ENCODE data around the gene GNB1.
A peak's percentile ranks its signal among the peaks of the same experiment; 100 is the strongest.

Gene GNB1

DNA sequence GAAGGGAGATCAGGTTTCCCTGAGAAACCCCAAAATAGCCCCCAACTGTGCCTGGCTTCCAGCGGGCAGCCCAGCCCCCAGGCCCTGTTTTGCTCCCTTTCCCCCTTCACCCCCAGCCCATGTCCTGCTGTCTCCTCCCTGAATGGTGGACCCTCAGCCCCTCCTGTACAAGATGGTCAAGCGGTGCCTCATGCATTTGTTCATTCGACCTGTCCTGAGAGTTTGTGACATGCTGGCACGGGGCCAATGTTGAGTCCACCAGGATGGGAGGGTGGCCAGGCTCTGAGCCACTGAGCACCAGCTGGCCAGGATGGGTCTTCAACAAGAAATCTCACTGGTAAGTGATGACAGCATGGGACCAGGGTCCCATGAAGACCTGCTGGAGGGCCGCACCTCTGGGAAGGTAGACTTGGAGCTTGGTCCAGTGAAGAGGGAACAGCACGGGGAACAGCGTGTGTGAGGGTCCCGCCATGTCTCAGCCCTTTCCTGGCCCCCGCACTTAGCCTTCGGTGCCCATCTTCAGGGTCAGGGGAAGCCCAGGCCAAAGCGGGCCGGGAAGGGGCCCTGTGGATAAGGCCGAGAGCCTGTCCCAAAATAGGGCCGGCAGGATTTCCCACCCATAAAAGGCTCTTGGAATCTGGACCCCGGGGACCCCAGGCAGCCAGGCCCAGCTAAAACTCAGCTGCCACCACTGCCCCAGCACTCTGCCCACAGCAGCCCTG, 24.2 kb upstream of the GNB1 start, which contains the start of gene CALML6:
TSS of gene CALML6 (plus strand) at position 290 of the 722 bp plus-strand sequence. CDS start at position 311, 21 bp downstream.
- no peak within 1 kb of the TSS for H3K4me3 ChIP-seq (ENCODE audit: low read depth in 1 of 2, low read length in 2 of 2)
- peaks cover 0 to 10% of the 10 kb centered on the region in 2 donors for H3K4me1 ChIP-seq (ENCODE audit: control insufficient read depth in 1 of 2, insufficient read depth in 2 of 2, low read length in 2 of 2)
- H3K9me3 ChIP-seq (ENCODE audit: control insufficient read depth in 1 of 2, low read length in 2 of 2) = no peaks in the 10 kb centered on the region
- H3K27me3 ChIP-seq (ENCODE audit: low read depth, low read length) = no peaks in the 10 kb centered on the region
- H3K36me3 ChIP-seq (ENCODE audit: control insufficient read depth in 1 of 2, insufficient read depth in 2 of 2, low read length in 2 of 2) = no peaks in the 10 kb centered on the region
- no peak within 1 kb of the TSS for H3K27ac ChIP-seq (ENCODE audit: low read length)

DNA sequence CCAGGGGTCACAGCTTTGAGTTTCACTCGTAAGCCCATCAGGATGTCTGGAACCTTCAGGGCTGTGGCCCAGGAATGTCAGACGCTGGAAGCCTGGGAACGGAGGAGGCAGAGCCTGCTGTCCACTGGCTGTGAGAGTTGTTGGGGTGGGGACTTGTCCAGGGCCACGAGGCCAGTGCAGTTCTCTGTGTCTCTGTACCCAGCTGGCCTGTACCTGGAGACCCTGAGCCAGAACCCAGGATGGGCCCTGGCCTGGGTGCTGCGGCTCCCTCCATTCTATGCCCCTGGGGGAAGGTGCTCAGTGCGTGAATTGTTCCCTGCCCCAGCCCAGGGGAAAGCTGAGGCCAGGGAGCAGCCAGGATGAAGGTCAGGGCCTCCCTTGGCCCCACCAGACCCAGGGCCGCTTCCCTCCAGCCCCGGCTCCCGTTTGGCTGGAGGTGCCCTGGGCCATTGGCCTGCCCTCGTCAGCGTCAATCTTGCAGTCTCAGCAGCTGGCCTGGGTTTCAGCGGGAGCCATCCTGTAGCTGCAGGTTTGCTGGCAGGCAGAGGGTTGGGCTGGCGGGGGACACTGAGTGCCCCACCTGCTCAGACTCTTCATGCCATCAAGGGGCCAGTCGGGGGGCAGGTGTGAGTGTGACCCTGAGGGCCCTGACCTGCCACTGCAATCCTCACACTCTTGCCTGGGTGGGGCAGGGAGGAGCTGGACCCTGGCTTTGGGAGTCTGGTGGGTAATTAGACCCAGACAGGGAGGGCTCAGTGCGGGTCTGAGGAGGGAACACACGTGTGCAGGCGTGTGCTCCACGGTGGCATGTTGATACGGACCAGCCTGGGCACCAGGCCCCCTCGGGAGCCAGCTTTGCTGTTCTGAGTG, 23.4 kb upstream of the GNB1 start:
- no peak overlapping the region for H3K27ac ChIP-seq (ENCODE audit: low read length)
- H3K4me3 ChIP-seq (ENCODE audit: low read depth in 1 of 2, low read length in 2 of 2) = no peak overlapping the region
- peaks cover 0 to 10% of the 10 kb centered on the region in 2 donors for H3K4me1 ChIP-seq (ENCODE audit: control insufficient read depth in 1 of 2, insufficient read depth in 2 of 2, low read length in 2 of 2)
- H3K9me3 ChIP-seq (ENCODE audit: control insufficient read depth in 1 of 2, low read length in 2 of 2) = no peaks in the 10 kb centered on the region
- H3K27me3 ChIP-seq (ENCODE audit: low read depth, low read length) = no peaks in the 10 kb centered on the region
- H3K36me3 ChIP-seq (ENCODE audit: control insufficient read depth in 1 of 2, insufficient read depth in 2 of 2, low read length in 2 of 2) = no peaks in the 10 kb centered on the region

DNA sequence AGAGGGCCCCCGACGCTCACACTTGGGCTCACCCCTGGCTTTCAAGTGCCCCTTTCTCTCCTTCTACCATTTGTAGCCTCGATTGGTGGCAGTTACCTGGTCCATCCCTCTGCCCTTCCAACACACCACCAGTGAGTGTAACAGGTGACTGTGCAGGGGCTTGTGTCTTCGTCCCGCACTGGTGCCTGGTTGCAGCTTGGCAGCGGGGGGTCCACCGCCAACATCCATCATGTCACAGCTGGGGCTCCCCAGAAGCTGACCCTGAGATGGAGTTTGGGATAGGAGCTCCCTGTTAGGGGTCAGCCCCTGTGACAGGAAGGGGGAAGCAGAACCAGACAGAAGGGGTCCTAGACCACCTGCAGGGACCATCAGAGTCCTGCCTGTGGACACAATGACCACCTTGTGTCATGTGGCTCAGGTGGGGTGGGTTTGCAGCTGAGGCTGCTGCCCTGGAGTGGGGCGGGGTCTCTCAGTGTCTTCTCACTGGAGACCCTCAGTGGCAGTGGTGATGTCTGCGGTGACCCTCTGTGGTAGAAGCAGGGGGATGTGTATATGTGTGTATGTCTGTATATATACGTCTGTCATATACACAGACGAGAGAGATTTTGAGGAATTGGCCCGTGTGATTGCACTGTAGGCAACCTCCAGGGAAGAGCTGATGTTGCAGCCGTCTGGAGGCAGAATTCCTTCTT, 20.6 kb upstream of the GNB1 start:
- Histone ChIP-seq H3K27me3 (ENCODE audit: low read depth, low read length) (no peaks in the 10 kb centered on the region), H3K27ac (ENCODE audit: low read length) (no peak overlapping the region), H3K4me3 (ENCODE audit: low read depth in 1 of 2, low read length in 2 of 2) (no peak overlapping the region), H3K9me3 (ENCODE audit: control insufficient read depth in 1 of 2, low read length in 2 of 2) (no peaks in the 10 kb centered on the region), H3K4me1 (ENCODE audit: control insufficient read depth in 1 of 2, insufficient read depth in 2 of 2, low read length in 2 of 2) (peaks cover 0 to 12% of the 10 kb centered on the region in 2 donors), H3K36me3 (ENCODE audit: control insufficient read depth in 1 of 2, insufficient read depth in 2 of 2, low read length in 2 of 2) (no peaks in the 10 kb centered on the region)

DNA sequence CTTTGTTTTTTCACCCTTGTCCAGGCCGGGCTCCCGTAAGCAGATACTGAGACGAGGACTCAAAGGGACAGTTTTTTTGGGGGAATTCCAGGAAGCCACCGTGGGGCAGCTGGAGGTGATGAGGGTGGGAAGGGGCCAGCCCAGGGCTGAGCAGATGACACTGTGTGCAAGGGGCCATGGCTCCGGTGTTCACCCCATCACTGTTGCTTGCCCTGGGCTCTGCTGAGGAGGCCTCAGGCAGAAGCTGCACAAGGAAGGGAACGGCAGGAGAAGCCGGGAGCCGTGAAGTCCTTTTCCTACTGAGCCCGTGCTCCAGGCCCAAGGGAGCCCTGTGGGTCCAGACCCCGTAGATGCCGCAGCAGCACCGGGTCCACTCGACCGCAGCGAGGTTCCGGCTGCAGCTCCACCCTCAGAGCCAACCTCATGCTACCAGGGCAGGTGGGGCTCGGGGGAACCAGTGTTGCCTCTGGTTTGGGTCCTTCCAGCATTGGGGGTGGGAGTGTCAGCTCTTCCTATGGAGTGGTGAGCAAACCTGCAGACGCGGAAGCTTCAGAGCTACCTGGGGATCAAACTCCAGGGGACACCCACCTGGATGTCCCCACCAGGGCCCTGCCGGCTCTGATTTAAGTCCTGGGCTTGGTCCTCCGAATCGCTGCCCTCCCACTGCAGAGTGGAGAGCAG, 19.9 kb upstream of the GNB1 start:
- Histone ChIP-seq H3K27ac (ENCODE audit: low read length) (no peak overlapping the region), H3K4me3 (ENCODE audit: low read depth in 1 of 2, low read length in 2 of 2) (no peak overlapping the region), H3K4me1 (ENCODE audit: control insufficient read depth in 1 of 2, insufficient read depth in 2 of 2, low read length in 2 of 2) (peaks cover 0 to 16% of the 10 kb centered on the region in 2 donors), H3K9me3 (ENCODE audit: control insufficient read depth in 1 of 2, low read length in 2 of 2) (no peaks in the 10 kb centered on the region), H3K27me3 (ENCODE audit: low read depth, low read length) (no peaks in the 10 kb centered on the region), H3K36me3 (ENCODE audit: control insufficient read depth in 1 of 2, insufficient read depth in 2 of 2, low read length in 2 of 2) (no peaks in the 10 kb centered on the region)

DNA sequence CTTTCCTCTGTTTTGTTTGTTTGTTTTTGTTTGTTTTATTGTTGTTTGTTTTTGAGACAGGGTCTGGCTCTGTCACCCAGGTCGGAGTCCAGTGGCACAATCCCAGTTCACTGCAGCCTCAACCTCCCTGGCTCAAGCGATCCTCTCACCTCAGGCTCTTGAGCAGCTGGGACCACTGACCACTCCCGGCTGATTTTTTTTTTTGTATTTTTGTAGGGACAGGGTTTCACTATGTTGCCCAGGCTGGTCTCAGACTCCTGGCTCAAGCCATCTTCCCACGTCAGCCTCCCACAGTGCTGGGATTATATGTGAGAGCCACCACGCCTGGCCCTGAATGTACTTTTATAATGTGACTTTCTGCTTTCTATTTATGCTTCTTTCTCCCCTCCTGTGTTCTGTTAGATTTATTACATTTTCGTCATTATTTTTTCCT, 19.2 kb upstream of the GNB1 start:
- Histone ChIP-seq H3K9me3 (ENCODE audit: control insufficient read depth in 1 of 2, low read length in 2 of 2) (no peaks in the 10 kb centered on the region), H3K4me1 (ENCODE audit: control insufficient read depth in 1 of 2, insufficient read depth in 2 of 2, low read length in 2 of 2) (peaks cover 0 to 16% of the 10 kb centered on the region in 2 donors), H3K36me3 (ENCODE audit: control insufficient read depth in 1 of 2, insufficient read depth in 2 of 2, low read length in 2 of 2) (no peaks in the 10 kb centered on the region), H3K4me3 (ENCODE audit: low read depth in 1 of 2, low read length in 2 of 2) (peak overlapping the region in 1 of 2 donors; percentile 55), H3K27ac (ENCODE audit: low read length) (no peak overlapping the region), H3K27me3 (ENCODE audit: low read depth, low read length) (no peaks in the 10 kb centered on the region)

DNA sequence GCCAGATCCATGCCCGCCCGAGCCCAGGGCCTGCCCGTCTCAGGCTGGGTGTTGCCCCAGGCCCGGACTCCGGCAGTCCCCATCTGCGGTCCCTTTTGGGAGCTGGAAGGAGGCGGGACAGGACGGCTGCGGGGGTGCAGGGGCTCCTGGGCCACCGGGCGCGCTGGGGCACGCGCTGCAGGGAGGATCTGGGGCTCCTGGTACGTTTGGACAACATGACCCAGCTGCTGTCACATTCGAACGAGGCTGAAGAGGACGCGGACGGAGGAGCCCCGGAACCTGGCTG, 17.6 kb upstream of the GNB1 start:
- Histone ChIP-seq H3K9me3 (ENCODE audit: control insufficient read depth in 1 of 2, low read length in 2 of 2) (no peaks in the 10 kb centered on the region), H3K27ac (ENCODE audit: low read length) (no peak overlapping the region), H3K4me3 (ENCODE audit: low read depth in 1 of 2, low read length in 2 of 2) (peak overlapping the region; percentile 39 to 73), H3K27me3 (ENCODE audit: low read depth, low read length) (no peaks in the 10 kb centered on the region), H3K4me1 (ENCODE audit: control insufficient read depth in 1 of 2, insufficient read depth in 2 of 2, low read length in 2 of 2) (peaks cover 0 to 16% of the 10 kb centered on the region in 2 donors), H3K36me3 (ENCODE audit: control insufficient read depth in 1 of 2, insufficient read depth in 2 of 2, low read length in 2 of 2) (no peaks in the 10 kb centered on the region)

DNA sequence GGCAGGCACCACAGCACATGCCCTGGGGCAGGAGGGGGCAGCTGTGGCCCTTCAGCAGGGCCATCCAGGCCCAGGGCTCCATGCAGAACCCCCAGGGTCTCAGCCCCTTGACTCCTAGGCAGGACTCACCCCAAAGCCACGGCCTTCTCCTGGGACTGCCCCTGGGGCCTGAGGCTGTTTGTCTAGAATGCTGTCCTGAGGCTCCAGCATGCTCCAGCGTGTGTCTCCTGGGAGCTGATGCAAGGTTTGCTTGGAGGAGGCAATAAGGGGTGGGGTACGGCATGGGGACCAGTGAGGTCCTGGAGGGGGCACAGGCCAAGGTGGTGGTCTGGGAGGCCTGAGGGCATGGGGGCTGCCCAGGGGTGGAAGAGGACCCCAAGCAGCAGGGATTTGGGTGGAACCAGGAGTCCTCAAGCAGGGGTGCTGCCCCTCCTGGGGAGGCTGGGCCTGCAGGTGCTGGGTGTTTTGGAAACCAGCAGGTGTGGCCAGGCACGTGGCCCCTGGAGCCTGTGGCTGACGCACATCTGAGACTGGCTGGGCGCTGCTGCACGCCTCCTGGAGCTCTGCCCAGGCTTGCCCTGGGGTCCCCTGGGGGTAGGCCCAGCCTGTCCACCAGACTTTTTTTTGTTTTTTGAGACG, 16.3 kb upstream of the GNB1 start:
- no peaks in the 10 kb centered on the region for H3K27me3 ChIP-seq (ENCODE audit: low read depth, low read length)
- H3K9me3 ChIP-seq (ENCODE audit: control insufficient read depth in 1 of 2, low read length in 2 of 2) = no peaks in the 10 kb centered on the region
- H3K4me1 ChIP-seq (ENCODE audit: control insufficient read depth in 1 of 2, insufficient read depth in 2 of 2, low read length in 2 of 2) = peaks cover 0 to 16% of the 10 kb centered on the region in 2 donors
- no peak overlapping the region for H3K27ac ChIP-seq (ENCODE audit: low read length)
- H3K4me3 ChIP-seq (ENCODE audit: low read depth in 1 of 2, low read length in 2 of 2) = no peak overlapping the region
- no peaks in the 10 kb centered on the region for H3K36me3 ChIP-seq (ENCODE audit: control insufficient read depth in 1 of 2, insufficient read depth in 2 of 2, low read length in 2 of 2)

DNA sequence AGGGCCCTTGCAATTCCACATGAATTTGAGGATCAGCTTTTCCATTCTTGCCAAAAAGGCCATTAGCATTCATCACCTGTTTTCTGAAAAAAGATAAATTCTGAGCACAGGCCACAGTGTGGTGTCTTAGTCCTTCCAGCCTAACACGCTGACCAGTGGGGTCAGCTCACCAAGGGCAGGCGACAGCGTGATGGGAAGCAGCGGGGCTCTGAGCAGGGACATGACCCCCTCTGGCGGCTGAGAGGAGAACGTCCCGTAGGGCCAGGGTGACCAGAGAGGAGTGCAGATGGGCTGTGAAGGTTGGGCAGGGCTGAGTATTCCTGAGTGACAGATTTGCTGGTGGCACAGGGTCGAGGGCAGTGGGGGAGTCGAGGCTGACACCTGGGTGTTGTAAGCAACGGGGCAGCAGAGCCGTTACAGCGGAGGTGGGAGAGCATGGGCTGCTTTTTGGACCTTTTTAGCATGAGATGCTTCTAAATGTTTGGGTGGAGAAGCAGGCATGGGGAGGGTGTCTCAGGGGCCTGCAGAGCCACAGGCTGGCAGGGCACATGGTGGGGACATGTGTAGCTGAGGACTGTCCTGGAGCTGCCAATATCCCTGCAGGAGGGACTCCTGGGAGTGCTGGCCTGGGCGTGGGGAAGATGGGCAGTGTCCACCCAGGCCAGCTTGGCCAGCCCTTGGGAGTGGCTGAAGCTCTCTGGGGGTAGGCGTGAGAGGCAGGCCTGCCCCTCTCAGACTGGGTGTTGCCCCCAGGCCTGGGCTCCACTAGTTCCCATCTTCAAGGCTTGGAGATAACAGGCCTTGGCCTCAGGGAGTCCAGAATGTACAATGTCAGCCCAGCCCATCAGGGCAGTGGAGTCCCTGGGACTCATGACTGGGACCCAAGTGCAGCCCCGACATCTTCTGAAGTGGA, 15.6 kb upstream of the GNB1 start:
- H3K4me1 ChIP-seq (ENCODE audit: control insufficient read depth in 1 of 2, insufficient read depth in 2 of 2, low read length in 2 of 2) = peaks cover 0 to 16% of the 10 kb centered on the region in 2 donors
- no peaks in the 10 kb centered on the region for H3K9me3 ChIP-seq (ENCODE audit: control insufficient read depth in 1 of 2, low read length in 2 of 2)
- no peaks in the 10 kb centered on the region for H3K27me3 ChIP-seq (ENCODE audit: low read depth, low read length)
- H3K27ac ChIP-seq (ENCODE audit: low read length) = no peak overlapping the region
- H3K36me3 ChIP-seq (ENCODE audit: control insufficient read depth in 1 of 2, insufficient read depth in 2 of 2, low read length in 2 of 2) = no peaks in the 10 kb centered on the region
- H3K4me3 ChIP-seq (ENCODE audit: low read depth in 1 of 2, low read length in 2 of 2) = no peak overlapping the region

DNA sequence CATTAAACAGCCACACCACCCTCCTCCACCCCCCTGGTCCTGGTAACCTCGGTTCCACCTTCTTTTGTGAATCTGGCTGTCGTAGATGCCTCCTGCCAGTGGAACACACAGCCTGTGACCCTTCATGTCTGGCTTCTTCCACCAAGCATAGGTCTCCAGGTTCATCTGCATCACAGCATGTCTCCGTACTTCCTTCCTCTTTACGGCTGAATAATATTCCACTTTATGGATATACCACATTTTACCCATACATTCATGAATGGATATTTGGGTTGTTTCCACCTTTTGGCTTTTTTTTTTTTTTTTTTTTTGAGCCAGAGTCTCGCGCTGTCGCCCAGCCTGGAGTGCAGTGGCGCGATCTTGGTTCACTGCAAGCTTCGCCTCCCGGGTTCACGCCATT, 12.3 kb upstream of the GNB1 start:
- Histone ChIP-seq H3K9me3 (ENCODE audit: control insufficient read depth in 1 of 2, low read length in 2 of 2) (no peaks in the 10 kb centered on the region), H3K4me3 (ENCODE audit: low read depth in 1 of 2, low read length in 2 of 2) (no peak overlapping the region), H3K4me1 (ENCODE audit: control insufficient read depth in 1 of 2, insufficient read depth in 2 of 2, low read length in 2 of 2) (peaks cover 0 to 10% of the 10 kb centered on the region in 2 donors), H3K27me3 (ENCODE audit: low read depth, low read length) (no peaks in the 10 kb centered on the region), H3K36me3 (ENCODE audit: control insufficient read depth in 1 of 2, insufficient read depth in 2 of 2, low read length in 2 of 2) (no peaks in the 10 kb centered on the region), H3K27ac (ENCODE audit: low read length) (no peak overlapping the region)

Measured in muscle layer of duodenum (tissue), 2 donors.